Measurements from ENCODE around the gene IMPA2. TPM values are rescaled to one million over a fixed set of nuclear protein-coding genes. Genes with fewer than 3 reads are reported as not detected.
"Not testable (repeated sequence)": the region's sequence is repeated elsewhere in the genome, so short reads cannot be mapped to it uniquely, and the experiment has no call there.

Gene IMPA2
- total RNA-seq, 2 donors from 2014 or later: 269 to 446 TPM

GRCh38 chr18:11962597-11962996 is 18.7 kb upstream of the IMPA2 start:
- no peaks in the 10 kb centered on the region for H3K9me3 ChIP-seq
- TF ChIP-seq POLR2A (IDR thresholded peaks at IDR 0.05): no peak
- TF ChIP-seq CTCF (IDR thresholded peaks at IDR 0.05): no peak
- H3K27ac ChIP-seq: no peak overlapping the region
- 10 to 18% methylated on average over 1 of the region's 1 CpG for WGBS, 2 donors
- H3K4me3 ChIP-seq: no peak overlapping the region
- no peak for ATAC-seq
- no peaks in the 10 kb centered on the region for H3K36me3 ChIP-seq (replicated peaks in 1 of 2; ENCODE audit: insufficient read depth in 1 of 2, low read depth in 2 of 2)
- H3K27me3 ChIP-seq: no peaks in the 10 kb centered on the region
- H3K4me1 ChIP-seq: no peaks in the 10 kb centered on the region
- intact Hi-C loops (cut with DNase I): no loop called here
- no peak for DNase-seq

GRCh38 chr18:11963991-11964484 is 17.3 kb upstream of the IMPA2 start:
- intact Hi-C loops (cut with DNase I): no loop called here
- no peaks in the 10 kb centered on the region for H3K4me1 ChIP-seq
- no peak overlapping the region for H3K27ac ChIP-seq
- whole genome bisulfite sequencing, 2 donors: 70 to 82% methylated on average over 2 to 3 of the region's 3 CpGs
- no peaks in the 10 kb centered on the region for H3K36me3 ChIP-seq (replicated peaks in 1 of 2; ENCODE audit: insufficient read depth in 1 of 2, low read depth in 2 of 2)
- no peaks in the 10 kb centered on the region for H3K27me3 ChIP-seq
- ATAC-seq: no peak
- DNase-seq: no peak
- H3K4me3 ChIP-seq: no peak overlapping the region
- H3K9me3 ChIP-seq: no peaks in the 10 kb centered on the region
- TF ChIP-seq CTCF (IDR thresholded peaks at IDR 0.05) (no peak), POLR2A (IDR thresholded peaks at IDR 0.05) (no peak)

GRCh38 chr18:11969904-11970835 is 11.1 kb upstream of the IMPA2 start:
- intact Hi-C loops (cut with DNase I): no loop called here
- Histone ChIP-seq H3K9me3 (no peaks in the 10 kb centered on the region), H3K36me3 (replicated peaks in 1 of 2; ENCODE audit: insufficient read depth in 1 of 2, low read depth in 2 of 2) (no peaks in the 10 kb centered on the region), H3K4me1 (no peaks in the 10 kb centered on the region), H3K27ac (no peak overlapping the region), H3K4me3 (no peak overlapping the region), H3K27me3 (no peaks in the 10 kb centered on the region)
- 81 to 87% methylated on average over 9 of the region's 9 CpGs for WGBS, 2 donors
- TF ChIP-seq POLR2A (IDR thresholded peaks at IDR 0.05) (no peak), CTCF (IDR thresholded peaks at IDR 0.05) (no peak)
- no peak for DNase-seq
- ATAC-seq: no peak

GRCh38 chr18:11970836-11971226 is 10.5 kb upstream of the IMPA2 start:
- not testable (repeated sequence) for ATAC-seq
- WGBS, 2 donors: 93% methylated on average over 8 of the region's 8 CpGs

GRCh38 chr18:11972371-11973174 is 8.7 kb upstream of the IMPA2 start:
- H3K27me3 ChIP-seq: no peaks in the 10 kb centered on the region
- H3K36me3 ChIP-seq (replicated peaks in 1 of 2; ENCODE audit: insufficient read depth in 1 of 2, low read depth in 2 of 2): no peaks in the 10 kb centered on the region
- H3K9me3 ChIP-seq: no peaks in the 10 kb centered on the region
- WGBS, 2 donors: 84 to 91% methylated on average over 32 to 35 of the region's 35 CpGs
- DNase-seq: no peak
- ATAC-seq: no peak
- H3K4me3 ChIP-seq: no peak overlapping the region
- no peak overlapping the region for H3K27ac ChIP-seq
- TF ChIP-seq POLR2A (IDR thresholded peaks at IDR 0.05): no peak
- TF ChIP-seq CTCF (IDR thresholded peaks at IDR 0.05): no peak
- no peaks in the 10 kb centered on the region for H3K4me1 ChIP-seq
- intact Hi-C loops (cut with DNase I): no loop called here

More at GRCh38 chr18:11970836-11971226, 10.5 kb upstream of the IMPA2 start:
- H3K4me1 ChIP-seq; H3K9me3 ChIP-seq; H3K27me3 ChIP-seq; H3K4me3 ChIP-seq; H3K27ac ChIP-seq; H3K36me3 ChIP-seq (replicated peaks in 1 of 2; ENCODE audit: insufficient read depth in 1 of 2, low read depth in 2 of 2); DNase-seq; intact Hi-C loops (cut with DNase I): not testable (repeated sequence)

Measured in body of pancreas (tissue), 4 donors.